HG02884 (cell line): ENCODE data around the gene TMEM53.
"Not testable (repeated sequence)": the region's sequence is repeated elsewhere in the genome, so short reads cannot be mapped to it uniquely, and the experiment has no call there.

Experiments used
- ATAC-seq: cut with Tn5 transposase; IDR thresholded peaks from one replicate; pipeline ENCODE4 v1.9.1; 2021; ENCODE audit warnings: mild to moderate bottlenecking, moderate library complexity; ENCODE audit not compliant: unreplicated experiment

The TMEM53 gene

GRCh38 chr1:44672961-44673674 is 1.2 kb downstream of the TMEM53 start:
- no peak for ATAC-seq

GRCh38 chr1:44672254-44672955 is 1.9 kb downstream of the TMEM53 start:
- ATAC-seq = no peak

- no peak for ATAC-seq
Observed at GRCh38 chr1:44670751-44671640, 3.3 kb downstream of the TMEM53 start.

- ATAC-seq = not testable (repeated sequence)
Observed at GRCh38 chr1:44666719-44667118, 7.6 kb downstream of the TMEM53 start.

- ATAC-seq = peak; percentile 45
Observed at GRCh38 chr1:44664730-44665370, 9.4 kb downstream of the TMEM53 start.

GRCh38 chr1:44663417-44663816 is 10.9 kb downstream of the TMEM53 start:
- ATAC-seq = no peak

- ATAC-seq = no peak
Observed at GRCh38 chr1:44662683-44663030, 11.6 kb downstream of the TMEM53 start.

GRCh38 chr1:44661781-44662682 is 12.2 kb downstream of the TMEM53 start:
- no peak for ATAC-seq

GRCh38 chr1:44660176-44660575 is 14.1 kb downstream of the TMEM53 start:
- ATAC-seq = no peak

- ATAC-seq = no peak
Observed at GRCh38 chr1:44659566-44659965, 14.7 kb downstream of the TMEM53 start.

- ATAC-seq = no peak
Observed at GRCh38 chr1:44655609-44656008, 18.7 kb downstream of the TMEM53 start.

- ATAC-seq = no peak
Observed at GRCh38 chr1:44654621-44655187, 19.6 kb downstream of the TMEM53 start.

GRCh38 chr1:44653107-44653964 is 20.9 kb downstream of the TMEM53 start:
- ATAC-seq = no peak

GRCh38 chr1:44652445-44653106 is 21.7 kb downstream of the TMEM53 start:
- ATAC-seq = no peak

- no peak for ATAC-seq
Observed at GRCh38 chr1:44651069-44651468, 23.2 kb downstream of the TMEM53 start.

- no peak for ATAC-seq
Observed at GRCh38 chr1:44650159-44650831, 24.0 kb downstream of the TMEM53 start.

- no peak for ATAC-seq
Observed at GRCh38 chr1:44649788-44650158, 24.5 kb downstream of the TMEM53 start.
